ENCODE results near the gene PDE9A. TPM values are rescaled to one million over a fixed set of nuclear protein-coding genes. Genes with fewer than 3 reads are reported as not detected.

The PDE9A gene
- total RNA-seq, 1 experiment from 2014 or later = 31.9 TPM

- H3K27ac Mint-ChIP-seq = peak overlapping the region in 1 of 3 experiments; percentile 46; a peak in 2 of 7 replicates
These were observed 97.5 kb downstream of the PDE9A start for GRCh38 chr21:42750737-42751530.

More at GRCh38 chr21:42750737-42751530, 97.5 kb downstream of the PDE9A start:
- no peaks in the 10 kb centered on the region for H3K23me2 ChIP-seq (ENCODE audit: insufficient read length, low read depth, low read length, poor library complexity, severe bottlenecking)
- no peak overlapping the region for H2BK120ac ChIP-seq (ENCODE audit: low read depth, low read length, poor library complexity, severe bottlenecking)
- no peak overlapping the region for H3K4me2 ChIP-seq (ENCODE audit: insufficient read depth, insufficient read length, low read length)
- H3K9ac ChIP-seq (ENCODE audit: extremely low read depth, insufficient read length, low read length) = no peak overlapping the region
- H3K14ac ChIP-seq (ENCODE audit: insufficient read depth, low read length) = no peak overlapping the region
- no peaks in the 10 kb centered on the region for H3K79me2 ChIP-seq (ENCODE audit: insufficient read depth, low read length)
- no peak overlapping the region for H3K18ac ChIP-seq (ENCODE audit: insufficient read length, low read depth, low read length)
- no peak overlapping the region for H3K23ac ChIP-seq (ENCODE audit: insufficient read length, low read depth, low read length)
- no peaks in the 10 kb centered on the region for H3K27me3 ChIP-seq (ENCODE audit: insufficient read depth, low read length)
- no peak overlapping the region for H2AFZ ChIP-seq (ENCODE audit: low read length)
- H4K8ac ChIP-seq (replicated peaks; ENCODE audit: insufficient read length, low read depth, low read length) = no peak overlapping the region
- H3K27ac ChIP-seq (ENCODE audit: insufficient read length, low read depth, low read length) = no peak overlapping the region
- H3K9me3 ChIP-seq (ENCODE audit: control insufficient read depth, low read depth, low read length) = no peaks in the 10 kb centered on the region
- no peaks in the 10 kb centered on the region for H3K9me3 Mint-ChIP-seq
- no peak overlapping the region for H2BK12ac ChIP-seq (ENCODE audit: insufficient read length, low read depth, low read length)
- no peak overlapping the region for H2BK15ac ChIP-seq (ENCODE audit: low read depth, low read length)
- no peaks in the 10 kb centered on the region for H4K20me1 ChIP-seq (ENCODE audit: control insufficient read depth, insufficient read depth, insufficient read length)
- no CpG with 5 or more reads among the region's 23 CpGs for WGBS (ENCODE audit: extremely low coverage, insufficient read length, low lambda C conversion rate)
- H4K5ac ChIP-seq (ENCODE audit: insufficient read length, low read depth, low read length) = no peak overlapping the region
- no peak overlapping the region for H3K4ac ChIP-seq (ENCODE audit: low read depth, low read length)
- no peak overlapping the region for H2BK20ac ChIP-seq (ENCODE audit: low read depth, low read length, poor library complexity, severe bottlenecking)
- H3K4me1 ChIP-seq (ENCODE audit: insufficient read depth, low read length) = no peaks in the 10 kb centered on the region
- TF ChIP-seq, protein P1, sequence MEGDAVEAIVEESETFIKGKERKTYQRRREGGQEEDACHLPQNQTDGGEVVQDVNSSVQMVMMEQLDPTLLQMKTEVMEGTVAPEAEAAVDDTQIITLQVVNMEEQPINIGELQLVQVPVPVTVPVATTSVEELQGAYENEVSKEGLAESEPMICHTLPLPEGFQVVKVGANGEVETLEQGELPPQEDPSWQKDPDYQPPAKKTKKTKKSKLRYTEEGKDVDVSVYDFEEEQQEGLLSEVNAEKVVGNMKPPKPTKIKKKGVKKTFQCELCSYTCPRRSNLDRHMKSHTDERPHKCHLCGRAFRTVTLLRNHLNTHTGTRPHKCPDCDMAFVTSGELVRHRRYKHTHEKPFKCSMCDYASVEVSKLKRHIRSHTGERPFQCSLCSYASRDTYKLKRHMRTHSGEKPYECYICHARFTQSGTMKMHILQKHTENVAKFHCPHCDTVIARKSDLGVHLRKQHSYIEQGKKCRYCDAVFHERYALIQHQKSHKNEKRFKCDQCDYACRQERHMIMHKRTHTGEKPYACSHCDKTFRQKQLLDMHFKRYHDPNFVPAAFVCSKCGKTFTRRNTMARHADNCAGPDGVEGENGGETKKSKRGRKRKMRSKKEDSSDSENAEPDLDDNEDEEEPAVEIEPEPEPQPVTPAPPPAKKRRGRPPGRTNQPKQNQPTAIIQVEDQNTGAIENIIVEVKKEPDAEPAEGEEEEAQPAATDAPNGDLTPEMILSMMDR (conservative IDR thresholded peaks at IDR 0.05) = no peak
- H3K79me1 ChIP-seq (ENCODE audit: insufficient read depth, low read depth, low read length, poor library complexity, severe bottlenecking) = no peaks in the 10 kb centered on the region
- H3K4me1 Mint-ChIP-seq = peaks cover 2 to 23% of the 10 kb centered on the region in 2 experiments; a peak in 3 of 4 replicates
- H4K91ac ChIP-seq (ENCODE audit: insufficient read length, low read depth, low read length) = no peak overlapping the region
- no peak overlapping the region for H3T11ph ChIP-seq (ENCODE audit: low read length)
- H3K36me3 Mint-ChIP-seq (ENCODE audit: insufficient read depth in 1 of 3, low read depth in 3 of 3) = peaks cover 2 to 40% (median 21%) of the 10 kb centered on the region in 3 experiments; a peak in 6 of 7 replicates
- no peaks in the 10 kb centered on the region for H3K27me3 Mint-ChIP-seq (ENCODE audit: low read depth)
- H3K56ac ChIP-seq (ENCODE audit: insufficient read length, low read depth, low read length) = no peak overlapping the region
- no peak overlapping the region for H3K4me3 Mint-ChIP-seq
- no peak overlapping the region for H2BK5ac ChIP-seq (ENCODE audit: insufficient read length, low read length)
- no peak overlapping the region for H2AK5ac ChIP-seq (ENCODE audit: insufficient read length, low read length)
- DNase-seq = no peak
